Measurements from ENCODE around the gene ZNF750.

GRCh38 chr17:82874011-82874835, 34.4 kb upstream of the ZNF750 start:
- TF ChIP-seq CTCF (IDR thresholded peaks at IDR 0.05) (no peak), POLR2A (IDR thresholded peaks at IDR 0.05) (no peak)
